GM12892 (cell line): Measurements from ENCODE around the gene ARHGEF18.

Experiments
- DNase-seq: peaks from one replicate; pipeline ENCODE4 v3.0.0; 2011; ENCODE audit not compliant: insufficient read length
- FAIRE-seq: peaks from 2 replicates; lab custom pipeline; 2011; peaks lifted over from hg19 to GRCh38; lab: Jason Lieb, UNC
- POLR2A ChIP-seq: IDR thresholded peaks from 2 replicates; pipeline ENCODE4 v1.6.1; 2011; ENCODE audit warnings: low read depth, low read length, control low read depth
- POLR2AphosphoS5 ChIP-seq: IDR thresholded peaks from 2 replicates; pipeline ENCODE4 v1.6.1; 2011; ENCODE audit warnings: low read depth, low read length, control low read depth
- TAF1 ChIP-seq: IDR thresholded peaks from 2 replicates; pipeline ENCODE4 v1.6.1; 2011; ENCODE audit warnings: low read depth, mild to moderate bottlenecking, control low read depth, low read length, borderline replicate concordance

Gene ARHGEF18

DNA sequence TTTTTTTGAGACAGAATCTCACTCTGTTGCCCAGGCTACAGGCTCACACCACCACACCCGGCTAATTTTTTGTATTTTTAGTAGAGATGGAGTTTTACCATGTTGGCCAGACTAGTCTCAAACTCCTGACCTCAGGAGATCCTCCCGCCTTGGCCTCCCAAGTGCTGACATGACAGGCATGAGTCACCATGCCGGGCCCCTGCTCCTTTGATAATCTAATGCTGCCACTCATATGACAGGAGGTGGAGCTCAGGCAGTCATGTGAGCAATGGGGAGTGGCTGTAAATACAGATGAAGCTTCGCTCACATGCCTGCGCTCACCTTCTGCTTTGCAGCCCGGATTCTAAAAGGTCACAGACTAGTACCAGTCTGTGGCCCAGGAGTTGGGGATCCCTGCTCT is 25.1 kb downstream of the ARHGEF18 start:
- TF ChIP-seq POLR2AphosphoS5 (no peak), TAF1 (no peak), POLR2A (no peak)
- DNase-seq (no peak), FAIRE-seq (no peak)

DNA sequence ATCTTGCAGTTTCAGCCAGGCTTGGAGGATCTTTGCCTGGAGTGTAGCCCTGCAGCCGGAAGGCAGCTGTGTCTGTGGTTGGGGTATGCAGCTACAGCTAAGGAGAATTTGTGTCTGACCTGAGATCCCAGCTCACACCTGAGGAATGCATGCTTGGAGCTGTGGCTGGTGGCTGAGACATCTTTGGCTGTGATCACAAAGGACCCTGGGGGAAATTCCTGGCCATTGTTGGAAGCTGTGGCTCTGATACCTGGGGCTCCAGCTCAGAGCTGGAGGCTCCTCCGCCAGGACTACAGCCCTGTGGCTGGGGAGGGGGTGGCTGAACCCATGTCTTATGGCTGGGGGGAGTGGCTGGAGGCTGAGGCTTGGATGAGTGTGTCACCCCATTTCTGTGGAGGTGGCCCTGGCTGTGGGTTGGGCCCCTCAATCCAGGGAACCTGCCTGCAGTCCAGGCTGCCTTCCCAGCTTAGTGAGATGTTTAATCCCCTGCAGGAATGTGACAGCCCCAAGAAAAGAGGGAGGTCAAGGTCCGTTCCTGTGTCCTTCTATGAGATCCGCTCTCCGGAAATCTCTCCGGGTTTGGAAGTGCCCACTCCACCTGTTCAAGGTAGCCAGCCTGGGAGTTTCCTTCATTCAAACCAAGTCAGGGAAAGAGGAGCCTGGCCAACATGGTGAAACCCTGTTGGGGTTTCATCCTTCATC is 27.6 kb downstream of the ARHGEF18 start:
- TF ChIP-seq POLR2AphosphoS5 (no peak), TAF1 (no peak), POLR2A (no peak)
- FAIRE-seq (no peak), DNase-seq (no peak)

DNA sequence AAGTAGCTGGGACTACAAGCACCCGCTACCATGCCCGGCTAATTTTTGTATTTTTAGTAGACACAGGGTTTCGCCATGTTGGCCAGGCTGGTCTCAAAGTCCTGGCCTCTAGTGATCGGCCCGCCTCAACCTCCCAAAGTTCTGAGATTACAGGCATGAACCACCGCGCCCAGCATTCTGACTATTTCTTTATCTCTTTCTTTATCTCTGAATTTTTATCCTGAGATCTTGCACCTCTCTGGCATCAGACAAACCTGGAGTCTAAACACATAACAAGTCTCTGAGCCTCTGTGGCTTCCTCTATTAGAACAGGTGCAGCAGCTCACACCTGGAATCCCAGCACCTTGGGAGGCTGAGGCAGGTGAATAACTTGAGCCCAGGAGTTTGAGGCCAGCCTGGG is 28.5 kb downstream of the ARHGEF18 start:
- DNase-seq: no peak
- TF ChIP-seq POLR2A (no peak), TAF1 (no peak), POLR2AphosphoS5 (no peak)
- no peak for FAIRE-seq

DNA sequence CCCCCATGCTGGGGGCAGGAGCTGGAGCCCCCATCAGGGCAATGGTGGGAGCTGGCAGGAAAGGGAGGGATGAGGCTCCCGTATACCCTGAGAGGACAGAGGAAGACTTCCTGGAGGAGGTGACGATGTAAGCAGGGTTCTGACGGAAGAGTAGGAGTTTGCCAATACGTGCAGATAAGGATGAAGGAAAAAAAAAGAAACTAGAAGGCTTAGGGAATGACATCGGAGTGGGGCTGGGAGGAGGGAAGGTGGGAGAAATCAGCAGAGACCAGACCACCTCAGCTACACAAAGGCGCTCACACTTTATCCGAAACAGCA is 32.3 kb downstream of the ARHGEF18 start:
- no peak for DNase-seq
- FAIRE-seq: no peak
- TF ChIP-seq TAF1 (no peak), POLR2AphosphoS5 (no peak), POLR2A (no peak)

GRCh38 chr19:7382694-7383093 is 34.0 kb downstream of the ARHGEF18 start:
- no peak for TF ChIP-seq TAF1
- no peak for TF ChIP-seq POLR2A
- no peak for TF ChIP-seq POLR2AphosphoS5
- no peak for DNase-seq
- no peak for FAIRE-seq

DNA sequence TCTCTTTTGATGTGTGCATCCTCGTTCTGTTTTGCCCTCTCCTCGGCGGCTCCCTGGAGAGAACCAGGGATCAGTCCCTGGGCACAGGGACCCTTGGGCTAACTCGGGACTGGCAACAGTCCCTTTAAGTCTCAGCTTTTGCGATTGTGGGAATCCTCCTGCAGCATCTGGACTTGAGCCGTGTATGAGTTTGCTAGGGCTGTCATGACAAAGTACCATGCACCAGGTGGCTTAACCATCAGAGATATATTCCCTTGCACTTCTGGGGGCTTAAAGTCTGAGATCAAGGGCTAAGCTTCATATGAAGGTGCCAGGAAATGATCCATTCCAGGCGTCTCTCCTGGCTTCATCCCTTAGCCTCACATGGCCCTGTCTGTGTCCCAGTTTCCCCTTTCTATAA is 34.5 kb downstream of the ARHGEF18 start:
- no peak for FAIRE-seq
- DNase-seq: no peak

GRCh38 chr19:7385062-7385461 is 36.3 kb downstream of the ARHGEF18 start:
- no peak for TF ChIP-seq TAF1
- no peak for TF ChIP-seq POLR2A
- no peak for TF ChIP-seq POLR2AphosphoS5
- FAIRE-seq: no peak
- DNase-seq: no peak

More for the DNA sequence above, 34.5 kb downstream of the ARHGEF18 start:
- TF ChIP-seq POLR2A: no peak

DNA sequence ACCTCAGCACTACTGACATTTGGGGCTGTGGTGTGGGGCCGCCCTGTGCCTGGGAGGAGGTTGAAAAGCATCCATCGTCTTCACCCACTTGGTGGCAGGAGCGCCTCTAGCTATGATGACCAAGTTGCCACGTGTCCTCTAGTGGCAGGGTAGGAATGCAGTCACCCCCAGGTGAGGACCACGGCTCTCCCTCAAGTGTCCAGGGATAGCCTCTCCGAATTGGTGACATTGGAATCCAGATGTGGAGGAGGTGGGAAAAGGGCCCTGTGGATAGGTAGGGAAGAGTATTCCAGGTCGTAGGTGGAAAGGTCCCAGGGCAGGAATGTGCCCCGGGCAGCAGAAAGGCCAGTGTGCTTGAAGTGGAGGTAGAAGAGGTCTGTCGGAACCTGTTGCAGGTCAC is 37.6 kb downstream of the ARHGEF18 start:
- no peak for DNase-seq
- no peak for FAIRE-seq
- TF ChIP-seq POLR2AphosphoS5 (no peak), TAF1 (no peak), POLR2A (no peak)

- FAIRE-seq (peak; percentile 54), DNase-seq (no peak)
- no peak for TF ChIP-seq TAF1
- TF ChIP-seq POLR2AphosphoS5: no peak
- TF ChIP-seq POLR2A: no peak
Observed at GRCh38 chr19:7386769-7387168, 38.0 kb downstream of the ARHGEF18 start.

DNA sequence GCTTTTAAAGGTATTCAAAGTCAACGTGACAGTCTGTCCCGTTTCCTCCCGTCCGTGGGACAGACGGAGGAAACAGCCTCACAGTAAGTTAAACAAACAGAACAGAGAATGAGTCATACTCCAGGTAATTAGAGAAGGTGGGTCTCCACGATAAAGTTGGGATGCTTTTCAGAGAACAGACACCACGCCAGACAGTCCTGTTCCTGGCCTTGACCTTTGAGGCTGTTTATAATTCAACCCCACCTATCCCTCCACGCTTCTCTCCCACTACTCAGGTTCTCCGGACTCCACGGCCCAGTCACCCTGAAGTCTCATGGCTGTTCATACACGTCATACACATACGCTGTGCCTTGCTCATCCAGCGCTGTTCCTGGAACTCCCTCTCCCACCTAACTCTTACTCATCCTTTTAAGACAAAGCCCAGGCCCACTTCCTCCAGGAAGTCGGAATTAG is 42.5 kb downstream of the ARHGEF18 start:
- FAIRE-seq (no peak), DNase-seq (no peak)
- TF ChIP-seq POLR2AphosphoS5 (no peak), TAF1 (no peak), POLR2A (no peak)

GRCh38 chr19:7393459-7393858 is 44.7 kb downstream of the ARHGEF18 start:
- no peak for DNase-seq
- TF ChIP-seq POLR2A (no peak), TAF1 (no peak), POLR2AphosphoS5 (no peak)
- FAIRE-seq: no peak

GRCh38 chr19:7393939-7394730 is 45.4 kb downstream of the ARHGEF18 start:
- TF ChIP-seq TAF1: no peak
- TF ChIP-seq POLR2AphosphoS5: no peak
- TF ChIP-seq POLR2A: no peak
- DNase-seq: no peak
- FAIRE-seq: no peak
